COR-L47 (cell line): Measurements from ENCODE around the gene CSNK1G2.

Source experiments
- DNase-seq: peaks from one replicate; lab custom pipeline; 2025; lab: John Stamatoyannopoulos, UW

CSNK1G2 gene

GRCh38 chr19:2018752-2019151 lies 77.8 kb downstream of the CSNK1G2 start:
- DNase-seq: no peak

GRCh38 chr19:2021453-2022140 lies 80.6 kb downstream of the CSNK1G2 start:
- DNase-seq: no peak

DNA sequence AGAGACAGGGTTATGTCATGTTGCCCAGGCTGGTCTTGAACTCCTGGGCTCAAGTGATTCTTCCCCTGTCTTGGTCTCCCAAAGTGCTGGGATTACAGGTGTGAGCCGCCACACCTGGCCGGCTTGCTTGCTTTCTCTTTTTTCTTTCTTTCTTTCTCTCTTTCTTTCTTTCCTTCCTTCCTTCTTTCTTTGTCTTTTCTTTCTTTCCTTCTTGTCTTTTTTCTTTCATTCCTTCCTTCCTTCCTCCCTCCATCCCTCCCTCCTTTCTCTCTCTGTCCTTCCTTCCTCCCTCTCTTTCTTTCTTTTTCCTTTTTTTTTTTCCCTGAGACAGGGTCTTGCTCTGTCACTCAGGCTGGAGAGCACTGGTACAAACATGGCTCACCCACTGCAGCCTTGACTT lies 81.3 kb downstream of the CSNK1G2 start:
- DNase-seq: no peak

- no peak for DNase-seq
These were observed 85.8 kb downstream of the CSNK1G2 start for GRCh38 chr19:2026770-2027169.

GRCh38 chr19:2027361-2027760 lies 86.4 kb downstream of the CSNK1G2 start:
- DNase-seq: no peak
